ENCODE measurements around the gene MAGI1.
"Not testable (repeated sequence)": the region's sequence is repeated elsewhere in the genome, so short reads cannot be mapped to it uniquely, and the experiment has no call there.

The MAGI1 gene

DNA sequence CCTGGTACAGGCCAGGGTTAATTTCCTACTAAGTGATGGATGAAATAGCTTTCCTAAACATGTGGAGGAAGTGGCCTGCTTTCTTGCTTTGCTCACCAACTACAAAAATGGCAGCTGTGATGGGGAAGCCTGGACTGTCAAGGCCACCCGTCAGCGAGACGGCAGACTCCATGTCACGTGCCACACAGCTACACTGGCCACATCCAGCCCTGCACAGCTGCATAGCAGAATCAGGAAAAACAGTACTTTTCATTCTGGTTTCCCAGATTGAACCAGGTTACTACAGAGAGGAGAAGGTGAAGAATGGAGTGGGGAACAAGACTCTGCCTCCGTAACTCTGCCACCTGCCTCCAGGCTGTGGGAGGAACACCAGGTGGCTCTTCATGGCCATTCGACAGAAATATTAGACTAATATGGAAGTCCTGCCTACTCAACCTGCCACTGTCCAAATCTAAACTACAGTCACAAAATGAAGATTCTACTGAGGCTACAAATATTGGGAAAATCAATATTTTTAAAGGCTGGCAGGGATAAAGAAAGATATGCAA lies 174.3 kb downstream of the MAGI1 start:
- Histone ChIP-seq H3K36me3 (ENCODE audit: control insufficient read depth, insufficient read depth, low read length) (no peaks in the 10 kb centered on the region), H3K4me1 (ENCODE audit: control insufficient read depth, insufficient read depth, low read length) (no peaks in the 10 kb centered on the region), H3K9me3 (ENCODE audit: control insufficient read depth, insufficient read depth, low read length) (no peaks in the 10 kb centered on the region), H3K27me3 (ENCODE audit: control insufficient read depth, insufficient read depth, low read length) (no peaks in the 10 kb centered on the region), H3K27ac (ENCODE audit: low read length) (no peak overlapping the region), H3K4me3 (ENCODE audit: low read length) (no peak overlapping the region)
- no peak for DNase-seq (ENCODE audit: low read depth, low spot score)
- WGBS (ENCODE audit: insufficient coverage, insufficient read length) = no CpG with 5 or more reads among the region's 6 CpGs

DNA sequence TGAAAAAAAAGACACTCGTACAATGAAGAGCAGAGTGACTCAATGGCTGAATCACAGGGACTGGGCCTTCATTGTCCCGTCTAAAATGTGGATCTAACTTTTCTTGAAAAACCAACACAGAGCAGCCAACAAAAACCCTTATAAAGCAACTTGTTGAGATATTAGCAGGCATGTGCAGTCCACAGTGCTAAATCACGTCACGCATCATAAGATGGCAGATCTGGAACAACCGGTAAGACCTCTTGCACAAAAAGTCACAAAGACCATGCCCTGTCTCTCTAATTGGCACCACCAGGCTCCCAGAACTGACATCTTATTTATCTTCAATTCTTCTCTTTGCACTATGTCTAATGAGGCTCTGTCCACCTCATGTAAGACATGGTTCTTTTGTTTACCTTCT lies 177.0 kb downstream of the MAGI1 start:
- no peak overlapping the region for H3K27ac ChIP-seq (ENCODE audit: low read length)
- H3K9me3 ChIP-seq (ENCODE audit: control insufficient read depth, insufficient read depth, low read length) = no peaks in the 10 kb centered on the region
- no CpG with 5 or more reads among the region's 5 CpGs for WGBS (ENCODE audit: insufficient coverage, insufficient read length)
- H3K4me1 ChIP-seq (ENCODE audit: control insufficient read depth, insufficient read depth, low read length) = peaks cover 2% of the 10 kb centered on the region; the same call in 1 of the 2 replicates
- no peak for DNase-seq (ENCODE audit: low read depth, low spot score)
- H3K36me3 ChIP-seq (ENCODE audit: control insufficient read depth, insufficient read depth, low read length) = no peaks in the 10 kb centered on the region
- H3K27me3 ChIP-seq (ENCODE audit: control insufficient read depth, insufficient read depth, low read length) = no peaks in the 10 kb centered on the region
- H3K4me3 ChIP-seq (ENCODE audit: low read length) = no peak overlapping the region

DNA sequence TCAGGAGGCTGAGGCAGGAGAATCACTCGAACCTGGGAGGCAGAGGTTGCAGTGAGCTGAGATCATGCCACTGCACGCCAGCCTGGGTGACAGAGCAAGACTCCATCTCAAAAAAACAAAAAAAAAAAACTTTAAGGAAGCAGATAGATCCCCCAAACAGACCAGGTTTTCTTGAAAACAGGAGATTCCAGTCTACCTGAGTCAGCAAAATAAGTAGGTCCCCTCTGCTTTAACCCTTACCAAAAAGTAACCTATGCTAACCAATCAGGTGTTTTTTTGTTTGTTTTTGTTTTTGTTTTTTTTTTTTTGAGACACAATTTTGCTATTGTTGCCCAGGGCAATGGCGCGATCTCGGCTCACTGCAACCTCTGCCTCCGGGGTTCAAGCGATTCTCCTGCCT lies 179.1 kb downstream of the MAGI1 start:
- not testable (repeated sequence) for H3K9me3 ChIP-seq (ENCODE audit: control insufficient read depth, insufficient read depth, low read length); H3K4me3 ChIP-seq (ENCODE audit: low read length); DNase-seq (ENCODE audit: low read depth, low spot score); H3K4me1 ChIP-seq (ENCODE audit: control insufficient read depth, insufficient read depth, low read length); H3K27me3 ChIP-seq (ENCODE audit: control insufficient read depth, insufficient read depth, low read length); H3K27ac ChIP-seq (ENCODE audit: low read length); H3K36me3 ChIP-seq (ENCODE audit: control insufficient read depth, insufficient read depth, low read length)
- no CpG with 5 or more reads among the region's 7 CpGs for WGBS (ENCODE audit: insufficient coverage, insufficient read length)

DNA sequence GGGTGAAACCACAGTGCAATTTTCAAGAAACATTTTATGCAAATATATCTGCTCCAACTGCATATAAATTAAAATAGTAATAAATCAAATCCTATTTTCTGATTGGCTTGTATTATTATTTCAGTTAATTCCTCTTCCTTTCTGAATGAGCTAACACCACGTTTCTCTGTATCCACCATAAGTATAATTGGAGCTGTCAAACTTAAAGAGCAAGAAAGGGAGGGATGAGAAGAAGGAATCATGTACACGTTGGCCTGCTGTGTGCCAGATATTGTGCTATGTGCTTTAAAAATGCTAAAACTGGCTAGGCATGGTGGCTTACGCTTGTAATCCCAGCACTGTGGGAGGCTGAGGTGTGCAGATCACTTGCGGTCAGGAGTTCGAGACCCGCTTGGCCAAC lies 180.0 kb downstream of the MAGI1 start:
- no CpG with 5 or more reads among the region's 6 CpGs for WGBS (ENCODE audit: insufficient coverage, insufficient read length)
- H3K36me3 ChIP-seq (ENCODE audit: control insufficient read depth, insufficient read depth, low read length) = no peaks in the 10 kb centered on the region
- H3K27me3 ChIP-seq (ENCODE audit: control insufficient read depth, insufficient read depth, low read length) = no peaks in the 10 kb centered on the region
- H3K4me1 ChIP-seq (ENCODE audit: control insufficient read depth, insufficient read depth, low read length) = peaks cover 2% of the 10 kb centered on the region; the same call in 1 of the 2 replicates
- no peak overlapping the region for H3K27ac ChIP-seq (ENCODE audit: low read length)
- H3K4me3 ChIP-seq (ENCODE audit: low read length) = no peak overlapping the region
- H3K9me3 ChIP-seq (ENCODE audit: control insufficient read depth, insufficient read depth, low read length) = no peaks in the 10 kb centered on the region
- DNase-seq (ENCODE audit: low read depth, low spot score) = no peak

DNA sequence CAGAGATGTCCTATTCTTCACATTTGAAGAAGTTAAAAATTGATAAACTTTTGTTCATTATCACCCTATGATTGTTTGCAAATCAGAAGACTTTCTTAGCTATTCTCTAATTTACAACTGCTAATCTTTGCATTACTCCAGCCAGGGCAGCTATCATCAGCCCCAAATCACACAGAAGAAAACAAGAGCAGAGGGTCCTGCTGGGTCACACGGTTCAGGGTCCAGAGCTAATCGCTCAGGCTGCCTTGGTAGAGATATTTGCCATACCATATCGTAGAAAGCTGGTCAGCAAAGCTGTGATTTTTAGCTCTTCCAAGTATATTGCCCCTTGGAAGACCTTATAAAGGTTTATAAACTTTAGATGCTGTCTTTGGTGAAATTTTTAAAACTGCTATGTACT lies 181.4 kb downstream of the MAGI1 start:
- H3K27ac ChIP-seq (ENCODE audit: low read length) = no peak overlapping the region

DNA sequence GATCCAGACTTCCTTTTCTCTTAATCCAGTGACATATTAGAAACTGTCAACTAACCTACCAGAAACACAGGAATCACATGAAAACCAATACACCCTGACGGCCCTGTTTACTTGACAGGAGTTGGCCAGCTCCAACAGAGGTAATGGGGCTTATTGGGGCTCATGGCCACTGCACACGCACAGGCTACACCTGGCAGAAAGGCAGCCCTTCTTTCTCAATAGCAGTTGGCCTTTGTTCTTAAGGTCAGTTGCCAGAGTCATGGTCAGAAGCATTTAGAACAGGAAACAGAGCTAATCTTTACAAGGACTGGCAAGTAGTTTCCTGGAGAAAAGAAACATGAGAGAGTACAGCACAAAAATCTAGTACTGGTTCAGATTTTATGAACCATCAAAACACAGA lies 181.8 kb downstream of the MAGI1 start:
- Histone ChIP-seq H3K27ac (ENCODE audit: low read length) (no peak overlapping the region), H3K4me1 (ENCODE audit: control insufficient read depth, insufficient read depth, low read length) (peaks cover 2% of the 10 kb centered on the region; the same call in 1 of the 2 replicates), H3K9me3 (ENCODE audit: control insufficient read depth, insufficient read depth, low read length) (no peaks in the 10 kb centered on the region), H3K27me3 (ENCODE audit: control insufficient read depth, insufficient read depth, low read length) (no peaks in the 10 kb centered on the region), H3K4me3 (ENCODE audit: low read length) (no peak overlapping the region), H3K36me3 (ENCODE audit: control insufficient read depth, insufficient read depth, low read length) (no peaks in the 10 kb centered on the region)
- no peak for DNase-seq (ENCODE audit: low read depth, low spot score)
- no CpG with 5 or more reads among the region's 2 CpGs for WGBS (ENCODE audit: insufficient coverage, insufficient read length)

More for the DNA sequence above, 181.4 kb downstream of the MAGI1 start:
- H3K36me3 ChIP-seq (ENCODE audit: control insufficient read depth, insufficient read depth, low read length) = no peaks in the 10 kb centered on the region
- H3K9me3 ChIP-seq (ENCODE audit: control insufficient read depth, insufficient read depth, low read length) = no peaks in the 10 kb centered on the region
- no CpG with 5 or more reads among the region's 3 CpGs for WGBS (ENCODE audit: insufficient coverage, insufficient read length)
- DNase-seq (ENCODE audit: low read depth, low spot score) = no peak
- H3K27me3 ChIP-seq (ENCODE audit: control insufficient read depth, insufficient read depth, low read length) = no peaks in the 10 kb centered on the region
- H3K4me3 ChIP-seq (ENCODE audit: low read length) = no peak overlapping the region
- peaks cover 2% of the 10 kb centered on the region; the same call in 1 of the 2 replicates for H3K4me1 ChIP-seq (ENCODE audit: control insufficient read depth, insufficient read depth, low read length)

DNA sequence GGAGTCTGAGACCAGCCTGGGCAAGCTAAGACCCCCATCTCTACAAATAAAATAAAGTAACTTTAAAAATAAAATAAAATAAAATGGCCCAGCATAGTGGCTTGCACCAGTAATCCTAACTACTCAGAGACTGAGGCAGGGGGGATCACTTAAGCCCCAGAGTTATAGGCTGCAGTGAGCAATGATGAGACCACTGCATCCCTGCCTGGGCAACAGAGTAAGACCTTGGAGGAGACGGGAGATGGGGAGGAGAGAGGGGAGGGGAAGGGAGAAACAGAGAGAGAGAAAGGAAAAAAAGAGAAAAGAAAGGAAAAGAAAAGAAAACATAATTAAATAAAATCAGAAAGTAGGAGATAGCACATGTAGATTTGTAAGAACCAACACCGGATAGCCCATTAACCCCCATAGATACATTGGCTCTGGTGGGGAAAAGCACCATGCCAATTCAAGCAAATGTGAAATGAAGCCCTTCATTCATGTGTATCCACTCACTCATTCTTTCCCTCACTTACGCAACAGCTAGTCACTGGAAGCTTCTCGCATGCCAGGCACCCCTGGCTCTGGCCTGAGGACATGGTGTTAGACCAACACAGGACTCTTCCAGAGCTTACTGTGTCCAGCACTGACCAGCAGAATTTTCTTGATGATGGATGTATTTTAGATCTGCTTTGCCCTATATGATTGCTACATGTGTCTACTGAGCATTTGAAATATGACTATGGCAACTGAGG lies 183.2 kb downstream of the MAGI1 start:
- Histone ChIP-seq H3K27me3 (ENCODE audit: control insufficient read depth, insufficient read depth, low read length) (no peaks in the 10 kb centered on the region), H3K36me3 (ENCODE audit: control insufficient read depth, insufficient read depth, low read length) (no peaks in the 10 kb centered on the region), H3K4me3 (ENCODE audit: low read length) (no peak overlapping the region), H3K27ac (ENCODE audit: low read length) (no peak overlapping the region), H3K4me1 (ENCODE audit: control insufficient read depth, insufficient read depth, low read length) (peaks cover 2% of the 10 kb centered on the region; the same call in 1 of the 2 replicates), H3K9me3 (ENCODE audit: control insufficient read depth, insufficient read depth, low read length) (no peaks in the 10 kb centered on the region)
- no CpG with 5 or more reads among the region's 4 CpGs for WGBS (ENCODE audit: insufficient coverage, insufficient read length)
- no peak for DNase-seq (ENCODE audit: low read depth, low spot score)

DNA sequence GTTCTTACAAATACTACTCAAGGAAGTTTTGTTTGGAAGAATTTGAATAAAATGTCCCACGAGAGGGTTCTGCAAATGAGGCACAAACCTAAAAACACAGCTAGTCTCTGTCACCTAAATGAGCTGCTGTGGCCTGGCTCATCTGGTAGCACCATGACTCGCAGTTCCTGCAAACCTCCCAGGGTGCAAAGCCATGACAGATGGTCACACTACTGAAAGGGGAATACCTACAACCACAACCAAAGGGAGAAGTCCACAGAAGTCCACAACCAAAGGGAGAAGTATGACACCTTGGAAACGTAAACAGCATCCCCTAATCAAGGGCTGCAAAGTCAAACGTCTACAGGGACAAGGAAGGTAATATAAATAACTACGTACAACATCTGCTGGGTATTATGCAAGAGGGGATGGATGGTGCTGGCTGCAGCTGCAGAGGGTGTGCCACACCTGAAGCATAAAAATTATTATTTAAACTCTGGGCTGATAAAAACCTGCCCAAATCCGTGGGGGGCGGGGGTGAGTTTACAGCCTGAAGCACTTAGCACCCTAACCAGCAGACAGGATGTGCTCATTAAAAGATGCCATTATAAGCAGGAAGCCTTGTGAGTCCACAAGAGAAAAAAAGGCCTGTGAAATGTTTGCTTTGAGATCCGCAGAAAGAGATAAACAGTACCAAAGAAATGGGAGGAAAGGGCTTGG lies 184.0 kb downstream of the MAGI1 start:
- H3K27ac ChIP-seq (ENCODE audit: low read length) = no peak overlapping the region
- peaks cover 2% of the 10 kb centered on the region; the same call in 1 of the 2 replicates for H3K4me1 ChIP-seq (ENCODE audit: control insufficient read depth, insufficient read depth, low read length)
- WGBS (ENCODE audit: insufficient coverage, insufficient read length) = no CpG with 5 or more reads among the region's 8 CpGs
- H3K27me3 ChIP-seq (ENCODE audit: control insufficient read depth, insufficient read depth, low read length) = no peaks in the 10 kb centered on the region
- no peak for DNase-seq (ENCODE audit: low read depth, low spot score)
- H3K36me3 ChIP-seq (ENCODE audit: control insufficient read depth, insufficient read depth, low read length) = no peaks in the 10 kb centered on the region
- H3K4me3 ChIP-seq (ENCODE audit: low read length) = no peak overlapping the region
- no peaks in the 10 kb centered on the region for H3K9me3 ChIP-seq (ENCODE audit: control insufficient read depth, insufficient read depth, low read length)

DNA sequence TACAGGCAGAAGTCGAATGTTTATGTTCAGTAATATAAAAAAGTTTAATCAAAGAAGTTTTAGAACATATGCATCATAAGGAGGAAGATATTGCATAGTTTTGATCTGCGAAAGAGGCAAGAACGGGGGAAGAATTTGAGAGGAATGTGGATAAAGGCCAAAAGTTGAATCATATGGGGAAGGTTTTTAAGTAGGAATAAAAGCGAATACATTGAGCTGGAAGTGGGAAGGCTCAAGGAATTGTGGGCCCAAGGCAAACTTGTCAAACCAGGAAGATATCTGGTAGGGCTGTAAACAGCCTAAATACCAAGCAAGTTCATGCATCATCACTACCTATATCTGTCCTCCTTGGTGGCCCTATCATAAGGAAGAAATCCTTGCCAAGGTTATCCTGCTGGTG lies 186.9 kb downstream of the MAGI1 start:
- Histone ChIP-seq H3K27me3 (ENCODE audit: control insufficient read depth, insufficient read depth, low read length) (no peaks in the 10 kb centered on the region), H3K36me3 (ENCODE audit: control insufficient read depth, insufficient read depth, low read length) (no peaks in the 10 kb centered on the region), H3K4me3 (ENCODE audit: low read length) (no peak overlapping the region), H3K4me1 (ENCODE audit: control insufficient read depth, insufficient read depth, low read length) (no peaks in the 10 kb centered on the region), H3K27ac (ENCODE audit: low read length) (no peak overlapping the region), H3K9me3 (ENCODE audit: control insufficient read depth, insufficient read depth, low read length) (no peaks in the 10 kb centered on the region)
- WGBS (ENCODE audit: insufficient coverage, insufficient read length) = 100% methylated on average over 3 of the region's 4 CpGs
- DNase-seq (ENCODE audit: low read depth, low spot score) = no peak

DNA sequence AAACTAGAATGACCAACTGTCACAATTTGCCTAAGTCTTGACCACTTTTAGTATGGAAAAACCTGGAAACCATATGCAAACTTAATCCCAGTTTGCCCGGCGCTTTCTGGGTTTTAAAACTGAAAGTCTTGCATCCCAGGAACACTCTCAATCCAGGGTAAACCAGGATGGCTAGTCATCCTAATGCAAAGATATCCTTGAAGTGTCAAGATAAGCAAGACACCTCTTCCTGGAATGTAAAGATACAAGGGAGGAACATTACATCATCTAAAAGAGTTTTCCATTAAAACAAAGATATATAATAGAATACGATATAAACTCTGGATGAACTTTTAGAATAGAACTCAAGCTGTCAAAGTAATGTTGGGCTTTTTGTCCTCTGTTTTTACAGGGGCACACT lies 188.5 kb downstream of the MAGI1 start:
- no peak overlapping the region for H3K4me3 ChIP-seq (ENCODE audit: low read length)
- H3K4me1 ChIP-seq (ENCODE audit: control insufficient read depth, insufficient read depth, low read length) = no peaks in the 10 kb centered on the region
- no peaks in the 10 kb centered on the region for H3K36me3 ChIP-seq (ENCODE audit: control insufficient read depth, insufficient read depth, low read length)
- no peaks in the 10 kb centered on the region for H3K27me3 ChIP-seq (ENCODE audit: control insufficient read depth, insufficient read depth, low read length)
- WGBS (ENCODE audit: insufficient coverage, insufficient read length) = no CpG with 5 or more reads among the region's 3 CpGs
- no peak overlapping the region for H3K27ac ChIP-seq (ENCODE audit: low read length)
- no peaks in the 10 kb centered on the region for H3K9me3 ChIP-seq (ENCODE audit: control insufficient read depth, insufficient read depth, low read length)
- no peak for DNase-seq (ENCODE audit: low read depth, low spot score)

Measured in iPS DF 6.9 (cell line).